ENCODE measurements around the gene ADCY4. TPM values are rescaled to one million over a fixed set of nuclear protein-coding genes. Genes with fewer than 3 reads are reported as not detected.

ADCY4 gene
- 10 to 100 TPM in 3 of 4 donors, 1 to 10 TPM in 1; 6.7 to 22.8 (median 16.5) TPM for total RNA-seq

GRCh38 chr14:24334431-24335291 is at the start of gene ADCY4:
ADCY4 (minus strand) TSS chr14:24335071; CDS start chr14:24334652, 419 bp downstream.
- peak within 1 kb of the TSS; percentile 22 for H3K4me3 ChIP-seq (ENCODE audit: low read depth, poor library complexity, severe bottlenecking)
- intact Hi-C loops (cut with DNase I; ENCODE audit: low total_unique reads): no loop called here
- peak in 1 of 2 donors; percentile 91 for DNase-seq (ENCODE audit: low spot score in 2 of 2)
- WGBS, 2 donors: 7 to 12% methylated on average over 42 to 57 of the region's 65 CpGs
- no peak for TF ChIP-seq POLR2A (IDR thresholded peaks at IDR 0.05)
- no peak for TF ChIP-seq CTCF (IDR thresholded peaks at IDR 0.05)

GRCh38 chr14:24384169-24384568 is 49.3 kb upstream of the ADCY4 start:
- WGBS, 2 donors: 67 to 70% methylated on average over 4 of the region's 4 CpGs
- intact Hi-C loops (cut with DNase I; ENCODE audit: low total_unique reads): no loop called here
- H3K4me3 ChIP-seq (ENCODE audit: low read depth, poor library complexity, severe bottlenecking): no peak overlapping the region
- TF ChIP-seq POLR2A (IDR thresholded peaks at IDR 0.05) (no peak), CTCF (IDR thresholded peaks at IDR 0.05) (no peak)
- DNase-seq (ENCODE audit: low spot score in 2 of 2): no peak

GRCh38 chr14:24382064-24382371 is 47.1 kb upstream of the ADCY4 start:
- no peak overlapping the region for H3K4me3 ChIP-seq (ENCODE audit: low read depth, poor library complexity, severe bottlenecking)
- intact Hi-C loops (cut with DNase I; ENCODE audit: low total_unique reads): no loop called here
- whole genome bisulfite sequencing, 2 donors: 30 to 41% methylated on average over 4 of the region's 4 CpGs
- peak in 1 of 2 donors; percentile 53 for DNase-seq (ENCODE audit: low spot score in 2 of 2)
- no peak for TF ChIP-seq CTCF (IDR thresholded peaks at IDR 0.05)
- no peak for TF ChIP-seq POLR2A (IDR thresholded peaks at IDR 0.05)

GRCh38 chr14:24381363-24382063 is 46.6 kb upstream of the ADCY4 start:
- WGBS, 2 donors: 59 to 75% methylated on average over 8 of the region's 8 CpGs
- no peak overlapping the region for H3K4me3 ChIP-seq (ENCODE audit: low read depth, poor library complexity, severe bottlenecking)
- DNase-seq (ENCODE audit: low spot score in 2 of 2): peak in 1 of 2 donors; percentile 62
- no peak for TF ChIP-seq CTCF (IDR thresholded peaks at IDR 0.05)
- no peak for TF ChIP-seq POLR2A (IDR thresholded peaks at IDR 0.05)
- intact Hi-C loops (cut with DNase I; ENCODE audit: low total_unique reads): no loop called here

GRCh38 chr14:24379907-24380730 is 45.2 kb upstream of the ADCY4 start:
- TF ChIP-seq POLR2A (IDR thresholded peaks at IDR 0.05) (no peak), CTCF (IDR thresholded peaks at IDR 0.05) (no peak)
- peak in 1 of 2 donors; percentile 81 for DNase-seq (ENCODE audit: low spot score in 2 of 2)
- H3K4me3 ChIP-seq (ENCODE audit: low read depth, poor library complexity, severe bottlenecking): no peak overlapping the region
- 81 to 84% methylated on average over 15 of the region's 15 CpGs for WGBS, 2 donors
- intact Hi-C loops (cut with DNase I; ENCODE audit: low total_unique reads): no loop called here
